Measurements from ENCODE around the gene PRX. TPM values are rescaled to one million over a fixed set of nuclear protein-coding genes. Genes with fewer than 3 reads are reported as not detected.

PRX gene
- total and polyA plus RNA-seq, 4 donors: 0.03 to 1.0 (median 0.52) TPM

- DNase-seq (ENCODE audit: low spot score): no peak
- peaks cover 4 to 13% (median 6%) of the 10 kb centered on the region in 4 donors for H3K4me1 ChIP-seq (ENCODE audit: control insufficient read depth in 4 of 4, insufficient read depth in 4 of 4, low read length in 3 of 4)
- no peak overlapping the region for H3K4me3 ChIP-seq (ENCODE audit: low read depth in 1 of 3, low read length in 3 of 3)
- no peaks in the 10 kb centered on the region for H3K27me3 ChIP-seq (ENCODE audit: control insufficient read depth in 4 of 4, insufficient read depth in 4 of 4, low read length in 3 of 4)
- H3K36me3 ChIP-seq (ENCODE audit: control insufficient read depth in 4 of 4, insufficient read depth in 3 of 4, low read depth in 1 of 4, low read length in 3 of 4): no peaks in the 10 kb centered on the region
- H3K9ac ChIP-seq (ENCODE audit: low read depth in 1 of 2, low read length in 2 of 2): no peak overlapping the region
- no peak for TF ChIP-seq HNF4G (IDR thresholded peaks at IDR 0.05)
- TF ChIP-seq FOXA2 (IDR thresholded peaks at IDR 0.05): no peak
- TF ChIP-seq MAX (IDR thresholded peaks at IDR 0.05): no peak
- TF ChIP-seq REST (IDR thresholded peaks at IDR 0.05): no peak
- TF ChIP-seq CTCF (IDR thresholded peaks at IDR 0.05; ENCODE audit: low read depth, low read length, missing input control): no peak
- TF ChIP-seq SP1 (IDR thresholded peaks at IDR 0.05): no peak
- TF ChIP-seq RAD21 (IDR thresholded peaks at IDR 0.05): no peak
- TF ChIP-seq FOXA1 (IDR thresholded peaks at IDR 0.05): no peak
- TF ChIP-seq GABPA (IDR thresholded peaks at IDR 0.05 in 1 of 2, conservative IDR thresholded peaks at IDR 0.05 in 1 of 2): no peak
- no peak for TF ChIP-seq TAF1 (conservative IDR thresholded peaks at IDR 0.05)
- TF ChIP-seq HNF4A (conservative IDR thresholded peaks at IDR 0.05): no peak
- TF ChIP-seq NR2F2 (IDR thresholded peaks at IDR 0.05): no peak
- no peak for TF ChIP-seq RXRA (IDR thresholded peaks at IDR 0.05)
- no peak for TF ChIP-seq YY1 (IDR thresholded peaks at IDR 0.05)
- no peak for TF ChIP-seq ATF3 (IDR thresholded peaks at IDR 0.05)
- 67% methylated on average over 22 of the region's 22 CpGs for WGBS
- H3K27ac ChIP-seq (ENCODE audit: low read depth in 1 of 2, low read length in 2 of 2): no peak overlapping the region
- no peaks in the 10 kb centered on the region for H3K9me3 ChIP-seq (ENCODE audit: control insufficient read depth in 4 of 4, low read length in 3 of 4)
Observed at GRCh38 chr19:40407714-40408597, 5.2 kb downstream of the PRX start.

- Histone ChIP-seq H3K27ac (ENCODE audit: low read depth in 1 of 2, low read length in 2 of 2) (peak overlapping the region; percentile 67 to 68), H3K27me3 (ENCODE audit: control insufficient read depth in 4 of 4, insufficient read depth in 4 of 4, low read length in 3 of 4) (no peaks in the 10 kb centered on the region)
- TF ChIP-seq HNF4A (conservative IDR thresholded peaks at IDR 0.05): peak; percentile 29 to 48
- TF ChIP-seq MAX (IDR thresholded peaks at IDR 0.05): no peak
- TF ChIP-seq YY1 (IDR thresholded peaks at IDR 0.05): peak; percentile 42
- no peak for TF ChIP-seq RAD21 (IDR thresholded peaks at IDR 0.05)
- TF ChIP-seq HNF4G (IDR thresholded peaks at IDR 0.05): no peak
- no peak for TF ChIP-seq CTCF (IDR thresholded peaks at IDR 0.05; ENCODE audit: low read depth, low read length, missing input control)
- TF ChIP-seq NR2F2 (IDR thresholded peaks at IDR 0.05): no peak
- no peak for TF ChIP-seq ZBTB33 (IDR thresholded peaks at IDR 0.05)
- TF ChIP-seq ATF3 (IDR thresholded peaks at IDR 0.05): no peak
- TF ChIP-seq EGR1 (IDR thresholded peaks at IDR 0.05; ENCODE audit: low read depth in 2 of 2): peak in 1 of 2 donors; percentile 66
- no peak for TF ChIP-seq FOXA2 (IDR thresholded peaks at IDR 0.05)
- TF ChIP-seq TAF1 (conservative IDR thresholded peaks at IDR 0.05): no peak
- peak; percentile 36 for TF ChIP-seq SP1 (IDR thresholded peaks at IDR 0.05)
- TF ChIP-seq JUND (IDR thresholded peaks at IDR 0.05): no peak
Observed at GRCh38 chr19:40403262-40403984, 9.8 kb downstream of the PRX start.

More at GRCh38 chr19:40403262-40403984, 9.8 kb downstream of the PRX start:
- peak overlapping the region; percentile 57 to 71 (median 63) for H3K4me3 ChIP-seq (ENCODE audit: low read depth in 1 of 3, low read length in 3 of 3)
- DNase-seq (ENCODE audit: low spot score): peak; percentile 93
- peak overlapping the region in 1 of 2 donors; percentile 16 for H3K9ac ChIP-seq (ENCODE audit: low read depth in 1 of 2, low read length in 2 of 2)
- peaks cover 4 to 13% (median 6%) of the 10 kb centered on the region in 4 donors for H3K4me1 ChIP-seq (ENCODE audit: control insufficient read depth in 4 of 4, insufficient read depth in 4 of 4, low read length in 3 of 4)
- H3K9me3 ChIP-seq (ENCODE audit: control insufficient read depth in 4 of 4, low read length in 3 of 4): no peaks in the 10 kb centered on the region
- H3K36me3 ChIP-seq (ENCODE audit: control insufficient read depth in 4 of 4, insufficient read depth in 3 of 4, low read depth in 1 of 4, low read length in 3 of 4): no peaks in the 10 kb centered on the region
- under 1% methylated on average over 41 of the region's 41 CpGs for WGBS
